AG09309 (cell line): ENCODE results near the gene TINAG.

Source experiments
- DNase-seq: peaks from one replicate; pipeline ENCODE4 v3.0.0-alpha.2; 2010; ENCODE audit warnings: low read depth
- H3K4me3 ChIP-seq: 2 replicates; pipeline ENCODE4 v1.5.1; 2011; ENCODE audit warnings: mild to moderate bottlenecking, low read depth, low read length, moderate library complexity; ENCODE audit not compliant: control insufficient read depth
- CTCF ChIP-seq: IDR thresholded peaks from 2 replicates; pipeline ENCODE4 v1.5.1; 2011; ENCODE audit warnings: mild to moderate bottlenecking, low read depth, low read length, inconsistent platforms; ENCODE audit not compliant: insufficient read depth, control insufficient read depth; ENCODE audit errors: missing control alignments

Gene TINAG

DNA sequence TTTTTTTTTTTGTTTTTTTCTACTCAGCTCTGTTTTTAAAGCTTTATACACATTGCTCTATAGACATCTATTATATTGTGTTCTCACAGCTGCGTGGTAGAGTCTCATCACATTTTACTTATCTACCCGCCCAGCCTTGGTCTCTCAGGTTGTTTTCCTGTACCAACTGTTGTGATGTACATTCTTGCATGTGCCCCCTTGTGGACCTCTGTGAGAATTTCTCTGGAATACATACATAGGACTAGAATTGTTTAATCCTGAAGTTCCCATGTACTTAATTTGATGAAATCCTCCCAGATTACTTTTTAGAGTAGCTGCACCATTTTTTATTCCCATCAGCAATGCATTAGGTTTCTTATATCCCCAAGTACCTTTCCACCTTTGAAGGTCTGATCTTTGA lies 40.4 kb upstream of the TINAG start:
- no peak for DNase-seq
- TF ChIP-seq CTCF: peak; percentile 51
- no peak overlapping the region for H3K4me3 ChIP-seq

- no peak for DNase-seq
- no peak for TF ChIP-seq CTCF
- H3K4me3 ChIP-seq: no peak overlapping the region
Observed at GRCh38 chr6:54273214-54273820, 34.9 kb upstream of the TINAG start.

- H3K4me3 ChIP-seq: no peak overlapping the region
- DNase-seq: no peak
- TF ChIP-seq CTCF: no peak
Observed at GRCh38 chr6:54274383-54274782, 33.9 kb upstream of the TINAG start.

DNA sequence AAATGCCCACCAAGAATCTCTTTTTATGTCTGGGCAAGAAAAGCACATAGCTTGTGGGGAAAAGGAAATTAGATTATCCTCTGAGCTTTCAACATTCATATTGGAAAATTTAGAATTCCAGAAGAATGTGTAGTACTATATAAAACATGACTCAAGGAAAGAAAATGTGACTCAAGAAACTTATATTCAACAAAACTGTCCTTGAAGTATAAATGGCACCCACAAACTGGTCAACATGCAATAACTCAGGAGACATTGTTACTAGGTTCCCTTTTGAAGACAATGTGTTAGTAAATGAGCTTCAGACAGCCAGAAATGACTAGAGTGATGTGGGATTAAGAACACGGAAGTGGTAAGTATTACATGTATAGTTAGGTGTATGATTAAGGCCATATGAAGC lies 26.1 kb upstream of the TINAG start:
- TF ChIP-seq CTCF: no peak
- peak; percentile 96 for DNase-seq
- no peak overlapping the region for H3K4me3 ChIP-seq

- no peak for TF ChIP-seq CTCF
- H3K4me3 ChIP-seq: no peak overlapping the region
- DNase-seq: peak; percentile 59
Observed at GRCh38 chr6:54284161-54284860, 23.9 kb upstream of the TINAG start.

GRCh38 chr6:54285595-54285994 lies 22.6 kb upstream of the TINAG start:
- no peak for TF ChIP-seq CTCF
- DNase-seq: peak; percentile 40
- no peak overlapping the region for H3K4me3 ChIP-seq

GRCh38 chr6:54286141-54286540 lies 22.1 kb upstream of the TINAG start:
- no peak for DNase-seq

More at GRCh38 chr6:54286141-54286540, 22.1 kb upstream of the TINAG start:
- no peak for TF ChIP-seq CTCF
- no peak overlapping the region for H3K4me3 ChIP-seq
